ENCODE results near the gene KIF16B. TPM values are rescaled to one million over a fixed set of nuclear protein-coding genes. Genes with fewer than 3 reads are reported as not detected.

KIF16B gene
- total and polyA plus RNA-seq, 2 of the 13 experiments (the other 11 are each of a cell fraction or from before 2014, with no cell fraction given): 6.9 to 18.0 TPM

DNA sequence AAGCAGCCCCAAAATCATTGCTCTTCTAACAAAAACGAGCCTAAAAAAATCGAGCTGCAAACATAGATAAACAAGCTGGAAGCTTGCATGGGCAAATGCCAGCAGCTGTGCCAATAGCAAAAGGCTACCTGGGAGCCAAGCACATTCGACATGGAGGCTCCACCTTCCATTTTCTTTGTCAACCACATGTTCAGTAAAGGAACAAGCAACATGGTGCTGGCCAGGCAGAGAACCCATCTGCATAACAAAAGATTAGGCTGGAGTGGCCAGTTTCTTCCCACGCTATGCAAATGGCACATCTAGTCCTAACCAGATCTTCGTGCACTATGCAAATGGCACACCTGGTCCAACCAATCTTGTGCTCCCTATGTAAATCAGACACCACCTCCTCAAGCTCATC is 110.5 kb downstream of the KIF16B start (continued):
- TF ChIP-seq TCF12 (IDR thresholded peaks at IDR 0.05): no peak
- TF ChIP-seq TCF12 (CRISPR knock-in tag; IDR thresholded peaks at IDR 0.05): no peak
- TF ChIP-seq AGO1 (IDR thresholded peaks at IDR 0.05; ENCODE audit: low read depth, low read length, poor library complexity, severe bottlenecking): no peak
- TF ChIP-seq PHB2 (IDR thresholded peaks at IDR 0.05; ENCODE audit: partially characterized antibody): no peak
- TF ChIP-seq RARA (CRISPR knock-in tag; IDR thresholded peaks at IDR 0.05): no peak

DNA sequence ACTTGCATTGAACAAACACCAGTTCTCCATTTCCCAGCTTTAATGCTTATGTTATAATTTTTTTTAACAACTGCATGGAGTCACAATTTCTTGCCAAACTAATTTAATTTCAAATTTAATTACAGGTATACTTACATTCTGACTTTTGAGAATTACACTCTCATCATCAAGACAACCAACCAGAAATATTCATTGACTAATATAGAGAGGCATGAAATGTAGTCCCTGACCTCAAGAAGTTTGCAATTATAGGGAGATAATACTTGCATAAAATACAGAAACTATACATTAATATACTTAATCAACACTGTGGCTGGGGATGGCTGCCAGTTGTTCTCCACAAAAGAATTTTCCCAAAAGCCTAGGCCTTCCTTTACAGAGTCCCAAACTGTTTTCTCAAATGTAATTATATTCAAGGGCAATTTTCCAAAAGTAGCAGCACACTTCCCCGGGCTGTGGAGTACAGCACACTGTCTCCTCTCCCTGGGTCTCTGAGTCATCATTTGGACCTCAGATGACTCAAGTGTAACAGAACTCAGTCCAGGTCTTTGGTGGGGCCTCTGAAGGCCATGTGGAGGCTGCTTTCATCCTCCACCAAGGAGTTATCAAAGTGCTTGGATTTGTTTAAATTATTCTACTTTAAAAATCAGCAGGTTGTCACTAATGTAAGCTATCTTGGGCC is 114.1 kb downstream of the KIF16B start:
- FAIRE-seq (no peak), ATAC-seq (peak; percentile 48; the same call in 1 of the 3 replicates), DNase-seq (ENCODE audit: low spot score) (no peak)
- intact Hi-C loops (cut with micrococcal nuclease; ENCODE audit: unreplicated experiment) (no loop called here), in situ Hi-C loops (cut with HindIII; ENCODE audit: extremely low pct_ligation_motif_present, low pct_unique_long_range_greater_than_20kb) (no loop called here)
- Histone ChIP-seq H2AFZ (ENCODE audit: low read length) (no peak overlapping the region), H3K36me3 (replicated peaks in 1 of 2; ENCODE audit: control insufficient read depth in 1 of 2, insufficient read depth in 2 of 2, low read length in 2 of 2) (no peaks in the 10 kb centered on the region), H3K27ac (ENCODE audit: extremely low read length, insufficient read depth, low read length) (no peak overlapping the region), H3K4me3 (replicated peaks in 1 of 3; ENCODE audit: insufficient read depth in 1 of 3, low read depth in 2 of 3, low read length in 3 of 3) (no peak overlapping the region), H3K9ac (ENCODE audit: insufficient read depth, low read depth, low read length) (no peak overlapping the region), H3K79me2 (ENCODE audit: insufficient read depth, low read length) (no peaks in the 10 kb centered on the region), H3K4me2 (ENCODE audit: low read depth, low read length) (no peak overlapping the region), H3K27me3 (ENCODE audit: control insufficient read depth in 1 of 2, insufficient read depth in 2 of 2, low read length in 2 of 2) (no peaks in the 10 kb centered on the region), H4K20me1 (ENCODE audit: insufficient read depth, low read length) (no peaks in the 10 kb centered on the region), H3K4me1 (ENCODE audit: insufficient read depth, low read length) (no peaks in the 10 kb centered on the region), H3K9me3 (ENCODE audit: low read length) (no peaks in the 10 kb centered on the region)
- 25% methylated on average over 1 of the region's 1 CpG for WGBS (ENCODE audit: low lambda C conversion rate)
- ChIA-PET POLR2A (no interaction called here), CTCF (ENCODE audit: low intra/inter-chr PET ratio, low total read pairs) (no interaction called here)
- TF ChIP-seq FOSL2 (CRISPR knock-in tag; IDR thresholded peaks at IDR 0.05) (peak; percentile 59), MAF1 (CRISPR knock-in tag; IDR thresholded peaks at IDR 0.05; ENCODE audit: borderline replicate concordance) (no peak)
- BruUV-seq (replicated peaks): no TSS peak

DNA sequence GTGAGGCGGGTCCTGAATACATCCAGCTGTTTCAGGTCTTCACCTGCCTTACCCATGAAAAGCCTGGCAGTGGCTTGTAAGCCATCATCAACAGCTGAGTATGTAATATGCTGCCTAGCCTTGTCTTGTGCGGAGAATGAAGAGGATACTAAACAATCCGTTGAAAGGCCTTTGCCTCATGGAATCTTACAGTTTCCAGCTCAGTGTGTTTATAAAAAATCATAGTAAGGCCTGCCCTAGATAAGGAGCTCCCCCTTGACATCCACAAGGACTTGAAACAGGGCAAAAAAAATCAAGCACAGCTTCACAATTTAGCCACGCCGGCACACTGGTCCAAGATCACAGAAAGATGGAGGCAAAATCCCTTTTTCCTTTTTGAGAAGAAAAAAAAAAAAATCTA is 115.7 kb downstream of the KIF16B start:
- ChIA-PET CTCF (ENCODE audit: low intra/inter-chr PET ratio, low total read pairs) (no interaction called here), POLR2A (no interaction called here)
- Histone ChIP-seq H3K27ac (ENCODE audit: extremely low read length, insufficient read depth, low read length) (no peak overlapping the region), H3K4me2 (ENCODE audit: low read depth, low read length) (no peak overlapping the region), H3K36me3 (replicated peaks in 1 of 2; ENCODE audit: control insufficient read depth in 1 of 2, insufficient read depth in 2 of 2, low read length in 2 of 2) (no peaks in the 10 kb centered on the region), H4K20me1 (ENCODE audit: insufficient read depth, low read length) (no peaks in the 10 kb centered on the region), H3K9ac (ENCODE audit: insufficient read depth, low read depth, low read length) (no peak overlapping the region), H3K4me3 (replicated peaks in 1 of 3; ENCODE audit: insufficient read depth in 1 of 3, low read depth in 2 of 3, low read length in 3 of 3) (no peak overlapping the region), H3K79me2 (ENCODE audit: insufficient read depth, low read length) (no peaks in the 10 kb centered on the region), H2AFZ (ENCODE audit: low read length) (no peak overlapping the region), H3K4me1 (ENCODE audit: insufficient read depth, low read length) (no peaks in the 10 kb centered on the region), H3K9me3 (ENCODE audit: low read length) (no peaks in the 10 kb centered on the region), H3K27me3 (ENCODE audit: control insufficient read depth in 1 of 2, insufficient read depth in 2 of 2, low read length in 2 of 2) (no peaks in the 10 kb centered on the region)
- FAIRE-seq (no peak), ATAC-seq (no peak), DNase-seq (ENCODE audit: low spot score) (no peak)
- BruUV-seq (replicated peaks): no TSS peak
- in situ Hi-C loops (cut with HindIII; ENCODE audit: extremely low pct_ligation_motif_present, low pct_unique_long_range_greater_than_20kb) (no loop called here), intact Hi-C loops (cut with micrococcal nuclease; ENCODE audit: unreplicated experiment) (no loop called here)
- WGBS (ENCODE audit: low lambda C conversion rate): 98% methylated on average over 5 of the region's 5 CpGs
- TF ChIP-seq TARDBP (CRISPR knock-in tag; IDR thresholded peaks at IDR 0.05) (no peak), ZNF569 (CRISPR knock-in tag; IDR thresholded peaks at IDR 0.05; ENCODE audit: borderline replicate concordance) (no peak), JUND (CRISPR knock-in tag; IDR thresholded peaks at IDR 0.05) (no peak), KMT2B (CRISPR knock-in tag; IDR thresholded peaks at IDR 0.05) (no peak), ARNT (IDR thresholded peaks at IDR 0.05) (no peak), ADNP (CRISPR knock-in tag; IDR thresholded peaks at IDR 0.05) (no peak), ZNF326 (CRISPR knock-in tag; IDR thresholded peaks at IDR 0.05; ENCODE audit: borderline replicate concordance) (no peak), ZNF160 (CRISPR knock-in tag; IDR thresholded peaks at IDR 0.05) (no peak), ZNF441 (CRISPR knock-in tag; IDR thresholded peaks at IDR 0.05; ENCODE audit: borderline replicate concordance) (no peak)
- TF ChIP-seq, protein P1, sequence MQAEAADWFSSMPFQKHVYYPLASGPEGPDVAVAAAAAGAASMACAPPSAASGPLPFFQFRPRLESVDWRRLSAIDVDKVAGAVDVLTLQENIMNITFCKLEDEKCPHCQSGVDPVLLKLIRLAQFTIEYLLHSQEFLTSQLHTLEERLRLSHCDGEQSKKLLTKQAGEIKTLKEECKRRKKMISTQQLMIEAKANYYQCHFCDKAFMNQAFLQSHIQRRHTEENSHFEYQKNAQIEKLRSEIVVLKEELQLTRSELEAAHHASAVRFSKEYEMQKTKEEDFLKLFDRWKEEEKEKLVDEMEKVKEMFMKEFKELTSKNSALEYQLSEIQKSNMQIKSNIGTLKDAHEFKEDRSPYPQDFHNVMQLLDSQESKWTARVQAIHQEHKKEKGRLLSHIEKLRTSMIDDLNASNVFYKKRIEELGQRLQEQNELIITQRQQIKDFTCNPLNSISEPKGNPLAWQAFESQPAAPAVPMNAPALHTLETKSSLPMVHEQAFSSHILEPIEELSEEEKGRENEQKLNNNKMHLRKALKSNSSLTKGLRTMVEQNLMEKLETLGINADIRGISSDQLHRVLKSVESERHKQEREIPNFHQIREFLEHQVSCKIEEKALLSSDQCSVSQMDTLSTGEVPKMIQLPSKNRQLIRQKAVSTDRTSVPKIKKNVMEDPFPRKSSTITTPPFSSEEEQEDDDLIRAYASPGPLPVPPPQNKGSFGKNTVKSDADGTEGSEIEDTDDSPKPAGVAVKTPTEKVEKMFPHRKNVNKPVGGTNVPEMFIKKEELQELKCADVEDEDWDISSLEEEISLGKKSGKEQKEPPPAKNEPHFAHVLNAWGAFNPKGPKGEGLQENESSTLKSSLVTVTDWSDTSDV (CRISPR knock-in tag; IDR thresholded peaks at IDR 0.05): no peak
